GM18519 (cell line): ENCODE measurements around the gene NMNAT2.
"Not testable (repeated sequence)": the region's sequence is repeated elsewhere in the genome, so short reads cannot be mapped to it uniquely, and the experiment has no call there.

Experiments
- ATAC-seq: cut with Tn5 transposase; IDR thresholded peaks from one replicate; pipeline ENCODE4 v1.9.1; 2021; ENCODE audit warnings: mild to moderate bottlenecking, moderate library complexity; ENCODE audit not compliant: unreplicated experiment, low FRiP score

Gene NMNAT2

DNA sequence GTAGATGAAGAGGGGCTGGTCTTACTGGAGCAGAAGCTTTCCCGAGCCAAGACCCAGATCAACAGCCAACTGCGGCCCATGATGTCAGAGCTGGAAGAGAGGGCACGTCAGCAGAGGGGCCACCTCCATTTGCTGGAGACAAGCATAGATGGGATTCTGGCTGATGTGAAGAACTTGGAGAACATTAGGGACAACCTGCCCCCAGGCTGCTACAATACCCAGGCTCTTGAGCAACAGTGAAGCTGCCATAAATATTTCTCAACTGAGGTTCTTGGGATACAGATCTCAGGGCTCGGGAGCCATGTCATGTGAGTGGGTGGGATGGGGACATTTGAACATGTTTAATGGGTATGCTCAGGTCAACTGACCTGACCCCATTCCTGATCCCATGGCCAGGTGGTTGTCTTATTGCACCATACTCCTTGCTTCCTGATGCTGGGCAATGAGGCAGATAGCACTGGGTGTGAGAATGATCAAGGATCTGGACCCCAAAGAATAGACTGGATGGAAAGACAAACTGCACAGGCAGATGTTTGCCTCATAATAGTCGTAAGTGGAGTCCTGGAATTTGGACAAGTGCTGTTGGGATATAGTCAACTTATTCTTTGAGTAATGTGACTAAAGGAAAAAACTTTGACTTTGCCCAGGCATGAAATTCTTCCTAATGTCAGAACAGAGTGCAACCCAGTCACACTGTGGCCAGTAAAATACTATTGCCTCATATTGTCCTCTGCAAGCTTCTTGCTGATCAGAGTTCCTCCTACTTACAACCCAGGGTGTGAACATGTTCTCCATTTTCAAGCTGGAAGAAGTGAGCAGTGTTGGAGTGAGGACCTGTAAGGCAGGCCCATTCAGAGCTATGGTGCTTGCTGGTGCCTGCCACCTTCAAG, 174.8 kb downstream of the NMNAT2 start:
- ATAC-seq = no peak

- ATAC-seq = no peak
These were observed 175.6 kb downstream of the NMNAT2 start for GRCh38 chr1:183242556-183242955.

DNA sequence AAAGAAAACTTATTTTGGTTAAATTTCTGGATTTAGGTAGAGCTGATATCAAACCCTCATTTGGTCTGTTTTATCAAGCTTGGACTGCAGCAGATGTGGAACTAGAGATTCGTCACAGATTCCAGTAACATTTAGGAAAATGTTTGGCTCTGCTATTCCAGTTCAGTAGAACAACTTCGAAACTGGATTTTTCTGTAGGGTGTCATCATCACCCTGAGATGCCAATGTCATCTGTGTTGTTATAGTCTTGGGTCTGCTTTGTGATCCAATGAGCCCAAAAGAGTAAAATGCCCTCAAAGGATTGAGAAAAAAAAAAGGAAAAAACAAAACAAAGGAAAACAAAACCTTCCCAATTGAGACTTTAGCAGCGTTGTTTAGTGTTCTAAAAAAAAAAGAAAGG, 176.7 kb downstream of the NMNAT2 start:
- no peak for ATAC-seq

DNA sequence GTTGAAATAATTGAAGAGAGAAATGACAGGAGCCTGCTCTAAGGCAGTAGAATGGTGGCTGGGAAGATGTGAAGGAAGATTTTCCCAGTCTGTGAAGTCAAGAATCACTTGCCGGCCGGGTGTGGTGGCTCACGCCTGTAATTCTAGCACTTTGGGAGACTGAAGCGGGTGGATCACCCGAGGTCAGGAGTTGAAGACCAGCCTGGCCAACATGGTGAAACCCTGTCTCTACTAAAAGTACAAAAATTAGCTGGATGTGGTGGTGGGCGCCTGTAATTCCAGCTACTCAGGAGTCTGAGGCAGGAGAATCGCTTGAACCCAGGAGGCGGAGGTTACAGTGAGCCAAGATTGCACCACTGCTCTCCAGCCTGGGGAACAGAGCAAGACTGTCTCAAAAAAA, 177.3 kb downstream of the NMNAT2 start:
- ATAC-seq = not testable (repeated sequence)

- no peak for ATAC-seq
These were observed 177.7 kb downstream of the NMNAT2 start for GRCh38 chr1:183240526-183240825.

DNA sequence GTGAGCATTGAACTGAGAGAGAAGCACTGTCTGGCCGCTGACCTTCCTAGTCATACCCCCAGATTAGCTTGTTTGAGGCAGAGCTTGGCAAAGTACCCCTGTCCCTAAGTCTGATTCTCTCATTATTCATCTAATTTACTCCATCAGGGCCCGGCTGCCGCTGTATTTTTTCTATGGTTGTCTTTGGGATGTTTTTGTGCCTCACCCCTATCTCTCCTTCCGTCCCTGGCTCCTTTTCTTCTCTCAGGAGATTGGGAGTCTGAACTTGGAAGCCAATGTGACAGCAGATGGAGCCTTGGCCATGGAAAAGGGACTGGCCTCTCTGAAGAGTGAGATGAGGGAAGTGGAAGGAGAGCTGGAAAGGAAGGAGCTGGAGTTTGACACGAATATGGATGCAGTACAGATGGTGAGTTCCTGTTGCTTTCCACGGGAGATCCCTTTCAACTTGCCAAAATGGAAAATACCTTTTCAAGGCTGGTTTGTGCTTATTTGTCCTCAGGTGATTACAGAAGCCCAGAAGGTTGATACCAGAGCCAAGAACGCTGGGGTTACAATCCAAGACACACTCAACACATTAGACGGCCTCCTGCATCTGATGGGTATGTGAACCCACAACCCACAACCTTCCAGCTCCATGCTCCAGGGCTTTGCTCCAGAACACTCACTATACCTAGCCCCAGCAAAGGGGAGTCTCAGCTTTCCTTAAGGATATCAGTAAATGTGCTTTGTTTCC, 178.2 kb downstream of the NMNAT2 start:
- ATAC-seq = no peak

GRCh38 chr1:183239220-183239742, 178.9 kb downstream of the NMNAT2 start:
- no peak for ATAC-seq

DNA sequence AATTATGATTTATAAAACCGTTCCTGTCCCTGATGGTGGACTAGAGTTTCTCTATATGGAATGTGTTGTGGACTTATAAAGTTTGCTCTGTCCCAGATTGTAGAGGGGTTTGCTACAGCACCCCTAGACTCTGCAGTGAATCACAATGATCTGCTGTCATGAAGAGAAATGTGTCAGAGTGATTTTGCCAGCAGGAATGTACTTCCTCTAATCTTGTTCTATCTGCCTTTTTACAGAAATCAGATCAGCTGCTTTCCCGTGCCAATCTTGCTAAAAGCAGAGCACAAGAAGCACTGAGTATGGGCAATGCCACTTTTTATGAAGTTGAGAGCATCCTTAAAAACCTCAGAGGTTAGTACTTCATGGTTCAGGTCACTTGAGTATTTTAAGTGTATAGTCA, 180.1 kb downstream of the NMNAT2 start:
- ATAC-seq = no peak

DNA sequence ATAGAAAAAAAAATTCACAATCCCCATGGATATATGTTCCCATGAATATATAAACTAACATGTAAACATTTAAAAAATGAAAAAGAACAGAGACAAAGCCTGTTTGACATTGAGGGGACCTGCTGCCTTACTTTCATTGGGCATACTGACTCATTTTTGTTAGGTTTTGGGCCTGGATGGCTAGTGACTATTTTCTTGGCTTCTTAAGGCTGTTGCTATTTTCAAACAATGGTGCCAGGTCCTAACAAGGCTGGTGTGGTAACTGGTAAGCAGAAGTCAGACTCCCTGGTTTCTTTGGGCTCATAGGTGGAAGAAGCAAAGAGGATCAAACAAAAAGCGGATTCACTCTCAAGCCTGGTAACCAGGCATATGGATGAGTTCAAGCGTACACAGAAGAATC, 181.1 kb downstream of the NMNAT2 start:
- no peak for ATAC-seq

GRCh38 chr1:183236158-183236725, 181.9 kb downstream of the NMNAT2 start:
- ATAC-seq = no peak

GRCh38 chr1:183235503-183235902, 182.7 kb downstream of the NMNAT2 start:
- no peak for ATAC-seq

GRCh38 chr1:183234660-183235476, 183.3 kb downstream of the NMNAT2 start:
- ATAC-seq = no peak

- no peak for ATAC-seq
These were observed 185.1 kb downstream of the NMNAT2 start for GRCh38 chr1:183233113-183233512.

DNA sequence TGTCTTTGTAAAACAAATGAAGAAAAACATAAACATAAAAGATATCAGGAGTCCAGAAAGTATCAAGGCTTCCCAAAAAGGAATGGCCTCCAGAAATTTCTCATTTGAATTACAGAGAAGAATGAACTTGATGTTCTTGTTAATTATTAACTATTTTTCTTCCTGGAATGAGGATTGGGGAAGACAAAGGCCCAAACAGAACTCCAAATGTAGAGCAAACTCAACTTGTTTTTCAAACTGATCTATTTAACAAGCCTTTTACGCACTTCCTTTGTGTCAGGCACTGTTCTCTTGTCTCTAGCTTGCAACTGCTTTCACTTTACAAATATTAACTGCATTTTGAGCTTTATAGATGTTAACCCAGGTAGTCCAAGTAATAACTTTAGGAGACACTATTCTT, 186.6 kb downstream of the NMNAT2 start:
- ATAC-seq = no peak

DNA sequence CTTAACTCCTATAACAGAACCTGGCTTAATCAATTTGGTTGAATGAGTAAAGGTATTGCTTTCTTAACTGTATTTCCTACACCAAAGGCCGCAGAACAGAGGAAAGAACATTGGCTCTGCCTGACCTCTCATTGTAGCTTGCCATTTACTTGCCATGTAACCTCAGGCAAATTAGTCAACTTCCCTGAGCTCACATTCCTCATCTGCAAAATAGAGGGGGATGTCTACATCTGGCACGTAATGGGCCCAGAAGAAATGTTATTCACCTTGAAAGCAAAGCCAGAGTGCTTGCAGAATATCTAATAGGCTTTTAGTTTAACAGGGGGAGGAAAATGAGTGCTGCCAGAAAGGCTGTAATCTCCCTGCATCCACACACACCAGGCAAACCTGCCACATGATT, 187.8 kb downstream of the NMNAT2 start:
- ATAC-seq = no peak

- ATAC-seq = no peak
These were observed 189.6 kb downstream of the NMNAT2 start for GRCh38 chr1:183228347-183229220.

GRCh38 chr1:183227422-183228346, 190.5 kb downstream of the NMNAT2 start:
- no peak for ATAC-seq

GRCh38 chr1:183226963-183227362, 191.2 kb downstream of the NMNAT2 start:
- ATAC-seq = no peak

DNA sequence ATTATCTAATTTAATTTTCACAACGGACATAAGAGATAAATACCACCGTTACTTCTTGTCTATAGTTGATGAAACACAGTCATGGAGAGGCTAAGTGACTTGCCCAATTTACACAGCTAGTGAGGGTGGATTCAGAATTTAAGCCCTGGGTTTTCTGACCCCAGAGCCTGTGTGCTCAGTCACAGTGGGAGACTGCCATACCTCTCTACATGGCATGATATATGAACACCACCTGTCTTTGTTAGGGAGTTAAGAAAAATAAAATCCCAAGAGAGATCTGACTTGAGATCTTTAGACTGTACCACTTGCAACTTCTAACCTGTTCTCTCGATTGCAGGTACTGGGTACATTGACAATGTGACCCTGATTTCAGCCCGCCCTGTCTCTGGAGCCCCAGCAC, 191.8 kb downstream of the NMNAT2 start:
- ATAC-seq = no peak
